ENCODE data around the gene CES5A. TPM values are rescaled to one million over a fixed set of nuclear protein-coding genes. Genes with fewer than 3 reads are reported as not detected.
"Not testable (repeated sequence)": the region's sequence is repeated elsewhere in the genome, so short reads cannot be mapped to it uniquely, and the experiment has no call there.

CES5A gene
- total RNA-seq, 1 donor from 2014 or later: not detected

DNA sequence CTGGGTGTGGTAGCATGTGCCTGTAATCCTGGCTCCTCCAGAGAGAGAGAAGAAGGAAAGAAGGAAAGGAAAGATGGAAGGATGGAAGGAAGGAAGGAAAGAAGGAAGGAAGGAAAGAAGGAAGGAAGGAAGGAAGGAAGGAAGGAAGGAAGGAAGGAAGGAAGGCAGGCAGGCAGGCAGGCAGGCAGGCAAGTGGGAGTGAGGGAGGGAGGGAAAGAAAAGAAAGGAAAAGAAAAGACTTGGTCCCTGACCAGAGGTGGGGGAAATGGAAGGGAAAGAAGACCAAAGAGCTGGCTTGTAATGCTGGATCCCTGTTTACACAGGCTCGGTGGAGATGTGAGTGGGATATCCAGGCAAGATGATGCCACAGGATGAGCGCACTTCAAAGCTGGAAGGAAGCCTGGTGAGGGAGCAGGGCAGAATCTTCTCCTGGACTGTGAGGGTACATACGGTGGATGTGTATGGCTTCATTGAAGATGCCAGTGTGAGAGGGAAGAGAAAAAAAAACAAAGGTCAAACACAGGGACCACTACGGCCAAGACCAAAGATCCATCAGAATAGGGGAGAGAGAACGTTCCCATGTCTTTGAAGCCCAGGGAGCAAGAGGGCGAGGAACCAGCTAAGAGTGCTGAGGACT lies 44.4 kb downstream of the CES5A start:
- DNase-seq (ENCODE audit: low read depth): no peak

DNA sequence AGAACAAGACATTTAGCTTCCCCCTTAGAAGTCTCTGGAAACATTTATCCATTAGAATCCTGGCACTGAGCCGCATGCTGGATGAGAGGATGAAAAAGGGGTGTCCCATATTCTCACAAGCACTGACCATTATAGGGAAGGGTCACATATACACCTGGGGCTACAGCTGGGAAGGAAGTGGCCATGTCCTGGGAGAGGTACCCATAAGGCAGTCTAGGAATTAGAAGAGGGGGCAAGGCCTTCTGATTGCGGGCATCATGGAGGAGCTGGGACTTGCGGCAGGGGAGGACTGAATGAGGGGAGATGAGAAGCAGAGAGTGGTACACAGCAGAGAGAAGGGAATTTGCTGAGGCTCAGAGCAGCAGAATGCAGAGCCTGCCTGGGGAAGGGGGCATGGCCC lies 45.9 kb downstream of the CES5A start:
- DNase-seq (ENCODE audit: low read depth): not testable (repeated sequence)

DNA sequence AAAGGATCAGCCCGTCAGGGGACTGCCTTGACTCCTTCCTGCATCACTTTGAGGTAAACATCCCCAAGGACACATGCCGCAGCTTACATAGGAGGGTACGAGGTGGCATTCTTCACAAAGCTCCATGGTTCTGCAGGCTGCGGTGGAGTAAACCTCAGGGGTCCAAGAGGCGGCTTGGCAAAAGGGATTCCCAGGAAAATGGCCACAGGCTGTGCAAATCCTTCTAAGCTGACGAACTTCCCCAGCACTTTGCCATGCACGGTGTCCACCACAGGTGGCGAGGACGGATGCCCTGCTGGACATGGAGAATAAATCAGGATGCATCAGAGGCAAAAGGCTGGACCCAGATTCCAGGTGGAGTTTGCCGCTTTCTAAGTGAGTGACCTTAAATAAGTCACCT lies 46.5 kb downstream of the CES5A start:
- DNase-seq (ENCODE audit: low read depth): no peak

DNA sequence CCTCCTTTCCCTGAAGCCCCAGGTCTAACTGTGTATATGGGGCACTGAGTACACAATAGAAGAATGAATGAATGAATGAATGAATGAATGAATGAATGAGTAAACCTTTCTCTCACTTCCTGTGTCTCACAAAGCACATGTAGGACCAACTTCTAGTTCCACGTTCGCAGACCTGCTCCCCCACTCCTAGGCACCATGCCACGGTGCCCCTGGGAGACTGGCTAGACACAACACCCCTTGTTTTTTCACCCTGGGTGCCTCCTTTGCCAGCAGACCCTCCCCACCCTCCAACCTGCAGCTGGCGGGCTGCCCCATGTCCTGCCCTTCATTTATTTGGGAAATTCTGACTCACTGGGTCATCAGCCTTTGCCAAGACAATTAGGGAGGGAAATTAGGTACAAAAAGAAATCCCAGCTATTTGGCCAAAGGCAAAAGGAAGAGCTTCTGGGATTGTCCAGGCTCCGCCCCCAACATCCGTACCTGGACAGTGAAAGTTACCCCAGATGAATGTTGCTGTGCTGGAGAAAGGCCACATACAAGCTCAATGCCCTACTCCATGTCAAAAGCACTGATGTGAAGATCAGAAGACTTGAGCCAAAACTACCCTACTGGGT lies 50.0 kb downstream of the CES5A start:
- DNase-seq (ENCODE audit: low read depth): no peak

DNA sequence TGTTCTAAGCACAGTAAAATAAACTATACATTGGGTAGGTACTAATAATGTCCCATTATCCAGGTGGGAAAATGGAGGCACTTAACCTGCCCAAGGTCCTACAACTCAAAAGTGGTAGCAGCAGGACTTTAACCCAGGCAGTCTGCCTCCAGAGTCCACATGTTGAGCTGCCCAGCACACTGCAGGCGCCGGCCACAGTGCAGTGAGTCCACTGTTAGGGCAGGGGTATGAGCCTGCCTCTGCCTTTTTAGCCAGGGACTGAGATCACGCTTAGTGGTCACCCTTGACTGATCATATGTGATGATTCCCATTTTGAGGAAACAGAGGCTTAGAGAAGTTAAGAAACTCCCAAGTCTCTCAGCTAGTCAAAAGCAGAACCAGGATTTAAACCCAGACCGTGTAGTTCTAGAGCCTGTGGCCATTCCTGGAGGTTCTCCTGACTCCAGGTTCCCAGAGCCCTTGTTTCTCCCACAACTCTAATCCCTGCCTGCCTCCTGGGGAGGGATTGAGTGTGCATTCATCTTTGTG lies 50.6 kb downstream of the CES5A start:
- DNase-seq (ENCODE audit: low read depth): no peak

DNA sequence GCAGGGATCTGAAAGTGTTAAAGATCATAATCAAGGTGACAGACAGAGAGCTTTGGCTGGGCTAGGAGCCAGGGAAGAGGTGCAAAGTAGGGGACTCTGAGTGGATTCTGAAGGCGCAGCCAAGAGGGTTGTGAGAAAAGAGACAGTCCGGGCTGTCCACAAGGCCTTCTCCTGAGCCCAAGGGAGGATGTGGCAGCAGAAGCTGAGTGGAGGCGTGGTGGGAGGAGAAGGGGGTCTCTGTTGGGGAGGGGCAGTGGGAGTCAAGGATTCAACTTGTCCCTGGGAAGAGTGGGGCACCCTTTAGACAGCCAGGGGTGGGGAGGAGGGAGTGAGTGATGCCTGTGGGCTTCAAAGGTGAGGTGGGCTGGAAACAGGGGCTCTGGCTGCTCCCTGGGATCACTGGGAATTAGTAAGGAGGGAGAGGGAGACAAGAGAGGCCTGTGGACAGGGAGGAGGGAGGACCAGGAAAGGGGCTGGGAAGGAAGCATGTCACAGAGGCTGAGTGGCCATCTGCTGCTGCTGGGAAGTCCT lies 52.8 kb downstream of the CES5A start:
- no peak for DNase-seq (ENCODE audit: low read depth)

DNA sequence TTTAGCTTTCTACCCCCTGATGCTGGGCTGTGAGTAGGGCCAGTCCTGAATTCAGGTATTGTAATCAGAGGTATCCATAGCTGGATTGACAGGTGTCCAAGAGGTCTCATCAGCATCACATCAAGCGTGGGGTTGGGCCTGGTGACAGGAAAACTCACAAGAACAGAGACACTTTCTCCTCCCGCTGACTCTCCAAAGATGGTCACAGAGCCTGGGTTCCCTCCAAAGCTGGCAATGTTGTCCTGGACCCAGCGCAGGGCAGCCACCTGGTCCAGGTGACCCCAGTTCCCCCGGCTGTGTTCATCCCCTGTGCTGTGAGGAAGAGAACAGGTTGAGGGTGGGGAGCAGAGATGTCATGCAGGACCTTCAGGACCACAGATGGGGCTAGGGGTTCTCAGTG lies 54.0 kb downstream of the CES5A start:
- no peak for DNase-seq (ENCODE audit: low read depth)

DNA sequence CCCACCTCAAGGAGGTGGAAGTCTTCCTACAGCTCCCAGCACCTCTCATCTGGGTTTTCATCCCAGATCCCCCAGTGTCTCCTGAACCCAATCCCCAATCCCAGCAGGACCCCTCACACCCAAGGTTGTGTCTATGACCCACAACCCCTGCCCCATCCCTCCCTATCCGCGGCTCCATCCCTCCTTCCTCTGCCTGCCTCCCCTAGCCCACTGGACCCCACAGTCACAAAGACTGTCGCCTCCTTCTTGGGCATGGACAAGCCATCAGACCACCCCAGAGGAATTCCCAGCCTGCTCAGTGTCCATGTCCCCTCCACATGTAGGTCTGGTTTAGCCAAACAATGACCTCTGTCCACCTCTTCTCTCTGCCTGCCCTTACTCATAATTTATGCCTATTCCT lies 54.6 kb downstream of the CES5A start:
- DNase-seq (ENCODE audit: low read depth): no peak

DNA sequence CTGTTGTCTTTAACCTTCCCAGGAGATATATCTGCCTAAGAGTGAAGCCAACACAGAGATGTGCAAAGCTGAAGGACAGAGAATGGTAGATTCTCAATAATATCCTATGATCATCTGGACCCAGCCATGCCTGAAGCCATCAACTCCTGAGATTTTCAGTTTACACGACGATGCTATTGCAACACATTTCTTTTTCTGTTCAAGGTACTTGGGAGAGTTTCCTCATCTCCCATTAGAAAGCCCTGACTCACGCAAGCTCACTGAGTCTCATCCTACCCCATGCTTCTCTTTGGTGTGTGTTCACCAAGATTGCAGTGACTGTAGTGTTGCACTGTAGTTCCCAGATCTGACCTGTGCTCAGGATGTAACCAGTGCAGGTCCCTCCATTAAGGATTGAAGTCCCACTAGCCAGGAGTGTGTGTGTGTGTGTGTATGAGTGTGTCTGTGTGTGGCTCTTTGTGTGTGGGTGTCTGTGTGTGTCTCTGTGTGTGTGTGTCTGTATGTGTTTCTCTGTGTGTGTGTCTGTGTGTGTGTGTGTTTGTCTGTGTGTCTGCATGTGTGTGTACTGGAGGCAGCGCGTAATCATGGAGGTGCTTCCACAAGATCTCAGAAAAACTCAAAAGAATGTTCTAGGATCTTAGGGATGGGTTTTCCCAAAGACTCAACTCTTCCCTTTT lies 57.8 kb downstream of the CES5A start:
- DNase-seq (ENCODE audit: low read depth): no peak

DNA sequence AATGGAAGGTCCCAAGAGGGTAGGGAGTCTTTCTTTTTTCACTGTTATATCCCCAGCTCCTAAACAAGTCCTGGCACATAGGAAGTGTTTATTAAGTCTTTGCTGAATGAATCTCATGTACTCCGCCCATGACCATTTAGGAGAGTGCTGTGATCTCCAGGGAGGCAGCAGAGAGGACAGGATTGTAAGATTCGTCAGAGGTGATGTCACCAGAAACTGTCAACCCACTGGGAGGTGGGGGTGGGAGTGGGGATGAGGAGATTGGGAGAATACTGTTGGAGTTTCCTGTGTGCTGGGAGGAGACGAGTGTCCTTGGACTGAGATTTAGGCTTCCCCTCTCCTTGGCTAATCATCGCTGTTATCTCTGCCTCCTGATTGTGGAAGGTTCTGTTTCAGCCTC lies 59.0 kb downstream of the CES5A start:
- not testable (repeated sequence) for DNase-seq (ENCODE audit: low read depth)

DNA sequence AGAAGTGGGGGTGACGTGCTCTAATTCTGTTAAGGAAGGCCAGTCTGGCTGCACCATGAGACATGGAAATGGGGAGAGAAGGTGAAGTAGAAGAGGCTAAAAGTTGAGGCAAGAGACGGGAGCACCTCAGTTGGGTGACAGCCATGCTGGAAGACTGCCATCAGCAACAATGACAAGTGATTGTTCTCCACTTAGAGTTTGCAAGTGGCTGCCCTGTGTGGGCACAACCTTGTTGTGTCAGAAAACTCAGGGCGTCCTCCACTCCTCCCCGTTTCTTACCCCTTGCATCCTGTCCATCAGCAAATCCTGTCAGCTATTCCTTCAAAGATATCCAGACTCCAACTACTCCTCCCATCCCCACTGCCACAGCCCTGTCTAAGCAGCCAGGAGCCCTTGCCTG lies 59.9 kb downstream of the CES5A start:
- DNase-seq (ENCODE audit: low read depth): no peak

DNA sequence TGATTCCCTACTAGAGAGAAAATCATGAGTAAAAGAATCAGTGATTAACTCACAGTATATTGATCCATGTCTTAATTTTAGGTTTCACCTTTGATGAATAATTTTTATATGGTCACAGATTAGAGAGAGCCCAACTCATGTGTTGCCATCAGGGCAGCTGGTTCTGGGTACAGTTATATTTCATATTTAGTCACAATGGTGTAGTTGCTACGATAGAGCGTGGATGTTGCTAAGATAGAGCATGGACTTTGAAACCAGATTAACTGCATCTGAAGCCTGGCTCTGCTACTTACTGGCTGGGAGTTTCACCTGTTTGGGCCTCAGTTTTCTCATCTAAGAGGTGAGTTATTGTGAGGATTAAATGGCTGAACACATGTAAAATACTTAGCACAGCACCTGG lies 61.0 kb downstream of the CES5A start:
- not testable (repeated sequence) for DNase-seq (ENCODE audit: low read depth)

DNA sequence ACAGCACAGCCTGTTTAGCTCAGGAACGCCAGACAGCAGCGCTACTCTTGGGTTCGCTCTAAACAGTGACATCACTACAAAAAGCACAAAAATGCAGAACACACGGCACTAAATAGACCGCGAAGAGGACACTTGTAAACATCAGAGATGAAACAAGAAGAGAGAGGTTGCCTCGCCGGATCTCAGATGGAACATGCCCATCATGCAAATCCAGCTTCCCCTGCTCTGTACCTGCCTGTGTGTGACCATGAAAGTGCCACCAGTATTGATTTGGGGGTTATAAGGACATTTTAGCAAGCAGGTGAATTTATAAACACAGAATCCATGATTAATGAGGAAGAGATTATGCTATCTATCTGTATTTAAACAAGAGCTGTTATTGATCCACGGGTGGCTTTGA lies 61.4 kb downstream of the CES5A start:
- not testable (repeated sequence) for DNase-seq (ENCODE audit: low read depth)

DNA sequence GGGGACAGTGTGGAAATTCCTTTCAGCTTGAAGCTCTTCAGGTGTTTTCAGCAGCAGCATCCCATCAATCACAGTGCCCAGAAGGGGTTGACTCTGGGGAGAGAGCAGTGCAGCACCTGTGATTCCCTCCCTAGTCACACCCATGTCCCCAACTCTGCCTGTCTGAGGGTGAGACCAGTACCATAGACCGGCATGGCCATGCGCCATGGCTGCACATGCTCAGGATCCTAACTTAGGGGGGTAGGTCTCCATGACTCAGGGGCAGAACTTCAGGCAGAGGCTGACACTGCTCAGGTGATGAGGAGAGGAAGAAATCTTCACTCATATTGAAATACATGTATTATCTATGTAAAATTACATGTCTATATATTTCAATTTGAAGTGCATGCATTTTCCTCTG lies 62.2 kb downstream of the CES5A start:
- no peak for DNase-seq (ENCODE audit: low read depth)

DNA sequence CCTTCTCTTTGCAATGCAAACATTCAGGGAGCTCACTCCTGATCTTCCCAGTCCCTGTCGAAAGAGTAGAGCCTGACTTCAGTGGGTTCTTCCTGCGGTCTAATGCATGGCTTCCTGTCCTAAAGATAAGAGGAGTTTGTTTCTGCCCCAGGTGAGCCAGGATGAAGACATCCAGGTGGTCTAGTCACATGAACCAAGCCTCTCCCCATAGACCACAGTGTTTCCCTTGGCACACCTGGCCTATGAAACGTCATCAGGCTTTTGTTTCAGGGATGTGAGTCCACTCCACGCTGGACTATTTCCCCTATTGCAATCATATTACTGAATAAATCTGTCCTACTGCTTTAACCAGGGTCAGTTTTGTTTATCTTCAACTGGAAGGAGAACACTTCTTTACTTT lies 63.4 kb downstream of the CES5A start:
- DNase-seq (ENCODE audit: low read depth): no peak

DNA sequence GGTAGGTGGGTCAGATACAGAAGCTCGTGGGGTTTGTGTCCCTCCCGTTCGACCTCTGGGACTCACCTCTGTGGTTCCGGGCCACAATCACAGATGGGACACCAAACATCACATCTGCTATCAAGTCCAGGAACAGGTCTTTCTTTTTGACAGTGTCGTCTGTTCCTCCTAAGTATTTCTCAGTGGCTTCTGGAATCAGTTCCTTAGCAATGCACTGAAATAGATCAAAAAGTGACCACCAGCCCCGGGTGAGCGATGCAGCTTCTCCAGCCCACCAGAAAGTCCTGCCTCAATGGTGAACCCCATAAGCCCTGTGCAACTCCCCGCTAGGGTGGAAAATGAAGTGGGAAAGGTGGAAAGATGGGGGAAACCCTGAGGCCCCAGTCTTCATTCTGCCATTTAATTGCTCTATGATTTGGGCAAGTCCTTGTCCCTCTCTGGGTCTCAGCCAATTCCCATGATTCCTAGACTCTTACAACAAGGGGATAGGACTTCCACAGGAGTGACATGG lies 64.7 kb downstream of the CES5A start:
- DNase-seq (ENCODE audit: low read depth): no peak

DNA sequence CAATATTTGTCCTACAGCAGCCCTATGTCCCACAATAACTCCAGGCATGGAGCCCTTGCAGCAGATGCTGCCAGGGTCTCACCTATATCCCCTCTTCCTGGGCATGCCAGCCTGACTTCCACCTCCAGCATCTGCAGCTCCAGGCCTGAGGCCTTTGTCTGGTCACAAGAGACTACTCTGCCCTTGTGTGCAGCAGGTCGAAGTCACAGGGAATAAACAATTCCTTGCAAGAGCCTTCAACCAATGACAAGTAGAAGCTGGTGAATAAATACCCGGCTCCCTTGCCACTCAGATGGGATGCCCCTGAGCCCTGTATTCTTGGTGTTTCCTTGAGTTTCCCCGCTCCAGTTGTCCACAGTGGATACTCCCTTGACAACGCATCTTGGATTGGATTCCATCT lies 65.3 kb downstream of the CES5A start:
- no peak for DNase-seq (ENCODE audit: low read depth)

DNA sequence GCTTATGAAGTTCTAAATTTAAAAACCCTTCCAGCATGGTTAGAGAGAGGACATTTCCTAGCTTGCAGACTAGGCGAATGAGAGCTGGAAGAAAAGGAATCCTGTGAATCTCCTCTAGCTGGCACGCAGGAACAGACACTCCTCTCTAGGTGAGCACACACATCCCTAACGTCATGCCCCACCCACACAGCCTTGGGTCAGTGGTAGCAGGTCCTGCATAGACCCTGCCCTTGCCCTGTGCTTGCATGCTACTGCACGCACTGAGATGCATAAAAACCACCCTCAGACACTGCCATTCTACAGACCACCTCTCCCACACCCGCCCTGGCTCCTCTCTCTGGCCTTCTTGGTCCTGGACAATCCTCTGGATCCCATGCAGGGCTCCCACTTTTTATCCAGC lies 65.8 kb downstream of the CES5A start:
- DNase-seq (ENCODE audit: low read depth): no peak

DNA sequence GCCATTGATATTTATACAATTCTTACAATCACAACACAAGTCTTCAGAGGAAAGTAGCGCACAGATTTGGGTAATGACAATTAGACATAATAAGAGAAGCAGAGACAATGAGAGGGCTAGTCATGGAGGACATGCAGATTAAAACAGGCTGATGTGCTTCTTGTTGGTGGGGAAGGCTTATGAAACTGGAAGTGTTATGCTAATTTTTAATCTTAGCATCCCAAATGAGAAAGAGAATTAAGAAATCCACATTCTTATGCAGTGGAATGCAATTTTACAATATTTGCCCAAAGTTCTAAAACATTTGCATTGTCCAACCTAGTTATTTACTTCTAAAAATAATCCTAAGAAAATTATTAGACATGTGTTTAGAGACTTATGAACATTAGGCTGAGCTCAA lies 66.9 kb downstream of the CES5A start:
- not testable (repeated sequence) for DNase-seq (ENCODE audit: low read depth)

DNA sequence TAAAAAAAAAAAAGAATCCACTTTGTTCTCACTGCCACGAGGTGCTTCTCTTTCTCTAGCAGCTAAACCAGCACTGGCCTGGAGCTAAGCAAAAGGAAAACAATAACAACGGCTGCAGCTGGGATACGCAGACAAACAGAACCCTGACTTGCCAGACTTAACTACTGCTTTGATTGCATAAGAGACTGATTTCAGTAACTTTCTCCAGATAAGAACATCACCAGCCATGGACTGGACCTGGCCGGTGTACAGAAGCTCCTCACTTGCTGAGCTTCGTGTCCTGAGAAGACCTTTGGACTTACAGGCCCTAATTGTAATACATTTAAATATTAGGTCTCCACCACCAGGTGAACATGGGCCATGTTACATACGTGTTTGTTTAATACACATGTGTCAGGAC lies 70.1 kb downstream of the CES5A start:
- DNase-seq (ENCODE audit: low read depth): not testable (repeated sequence)

DNA sequence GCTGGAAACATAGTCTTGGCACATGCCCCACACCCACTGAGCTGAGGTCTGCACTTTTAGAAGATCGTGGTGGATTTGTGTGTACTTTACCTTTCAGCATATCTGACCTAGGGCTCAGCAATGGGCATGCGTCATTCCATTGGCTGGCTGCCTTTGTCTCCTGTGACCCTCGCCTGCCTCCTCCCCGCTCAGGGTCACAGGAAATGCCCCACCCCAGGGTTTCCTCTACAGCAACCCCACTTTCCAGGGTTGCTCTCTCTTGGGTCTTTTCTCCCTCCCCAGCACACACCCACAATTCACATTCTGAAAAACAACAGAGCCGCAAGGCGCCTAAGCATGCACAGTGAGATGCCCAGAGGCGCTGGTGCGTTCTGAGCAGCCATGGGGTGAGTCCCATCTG lies 71.5 kb downstream of the CES5A start:
- DNase-seq (ENCODE audit: low read depth): not testable (repeated sequence)
